Progenitor cell of endocrine pancreas (in vitro differentiated cells): ENCODE measurements around the gene INSIG2. TPM values are rescaled to one million over a fixed set of nuclear protein-coding genes. Genes with fewer than 3 reads are reported as not detected.

ENCODE experiments used
- DNase-seq: peaks from one replicate; pipeline ENCODE4 v3.0.0; 2021; ENCODE audit warnings: low spot score; ENCODE audit not compliant: unreplicated experiment
- H3K27ac Mint-ChIP-seq: 2 replicates; pipeline ENCODE4 v1.8.0; 2021; ENCODE audit warnings: mild to moderate bottlenecking, moderate library complexity, mixed read lengths
- H3K27me3 Mint-ChIP-seq: 2 replicates; pipeline ENCODE4 v1.8.0; 2021; ENCODE audit warnings: mixed read lengths
- H3K36me3 Mint-ChIP-seq: 2 replicates; pipeline ENCODE4 v1.8.0; 2022; ENCODE audit warnings: mixed read lengths; ENCODE audit not compliant: insufficient read depth
- H3K4me1 Mint-ChIP-seq: 2 replicates; pipeline ENCODE4 v1.8.0; 2021; ENCODE audit warnings: low read depth, mixed read lengths
- H3K4me3 Mint-ChIP-seq: 2 replicates; pipeline ENCODE4 v1.8.0; 2021; ENCODE audit warnings: low read depth, mild to moderate bottlenecking, moderate library complexity, mixed read lengths
- H3K9me3 Mint-ChIP-seq: 2 replicates; pipeline ENCODE4 v1.8.0; 2021; ENCODE audit warnings: low read depth, mixed read lengths
- total RNA-seq: library from RNA; stranded (reverse); gene quantifications from 2 replicates; pipeline ENCODE4 v1.2.1, GENCODE V29; 2021
- TF ChIP-seq, protein P1 (sequence below): fragments of 200-600 bp; sonication (generic); IDR thresholded peaks from one replicate; pipeline ENCODE4 v1.5.0; 2021; ENCODE audit warnings: antibody characterized with exemption, mild to moderate bottlenecking; ENCODE audit not compliant: unreplicated experiment

INSIG2 gene
- total RNA-seq, 1 donor from 2014 or later, result 34.3 TPM

DNA sequence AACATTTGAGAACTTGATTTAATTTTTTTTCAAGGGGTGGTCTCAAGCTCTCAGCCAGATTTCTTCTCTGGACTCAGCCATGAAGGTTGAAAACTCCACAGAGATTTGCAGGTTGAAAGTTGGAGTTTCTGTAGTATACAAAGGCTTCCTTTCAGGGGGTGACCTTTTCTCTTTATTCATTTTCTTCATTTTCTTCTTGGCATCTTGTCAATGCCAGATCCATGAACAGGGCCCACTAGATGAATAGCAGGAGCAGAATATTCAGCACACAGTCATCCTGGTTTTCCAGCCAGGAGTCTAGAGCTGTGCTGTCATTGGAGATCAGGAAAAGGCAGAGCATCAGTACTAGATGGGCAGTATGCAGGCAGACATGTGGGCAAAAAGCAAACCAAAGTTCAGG lies 62.0 kb downstream of the INSIG2 start:
- Mint-ChIP-seq H3K4me3 (no peak overlapping the region), H3K4me1 (peaks cover 2% of the 10 kb centered on the region), H3K27me3 (no peaks in the 10 kb centered on the region), H3K27ac (no peak overlapping the region), H3K36me3 (no peaks in the 10 kb centered on the region), H3K9me3 (no peaks in the 10 kb centered on the region)
- TF ChIP-seq, protein P1, sequence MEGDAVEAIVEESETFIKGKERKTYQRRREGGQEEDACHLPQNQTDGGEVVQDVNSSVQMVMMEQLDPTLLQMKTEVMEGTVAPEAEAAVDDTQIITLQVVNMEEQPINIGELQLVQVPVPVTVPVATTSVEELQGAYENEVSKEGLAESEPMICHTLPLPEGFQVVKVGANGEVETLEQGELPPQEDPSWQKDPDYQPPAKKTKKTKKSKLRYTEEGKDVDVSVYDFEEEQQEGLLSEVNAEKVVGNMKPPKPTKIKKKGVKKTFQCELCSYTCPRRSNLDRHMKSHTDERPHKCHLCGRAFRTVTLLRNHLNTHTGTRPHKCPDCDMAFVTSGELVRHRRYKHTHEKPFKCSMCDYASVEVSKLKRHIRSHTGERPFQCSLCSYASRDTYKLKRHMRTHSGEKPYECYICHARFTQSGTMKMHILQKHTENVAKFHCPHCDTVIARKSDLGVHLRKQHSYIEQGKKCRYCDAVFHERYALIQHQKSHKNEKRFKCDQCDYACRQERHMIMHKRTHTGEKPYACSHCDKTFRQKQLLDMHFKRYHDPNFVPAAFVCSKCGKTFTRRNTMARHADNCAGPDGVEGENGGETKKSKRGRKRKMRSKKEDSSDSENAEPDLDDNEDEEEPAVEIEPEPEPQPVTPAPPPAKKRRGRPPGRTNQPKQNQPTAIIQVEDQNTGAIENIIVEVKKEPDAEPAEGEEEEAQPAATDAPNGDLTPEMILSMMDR, result no peak
- DNase-seq, result no peak

DNA sequence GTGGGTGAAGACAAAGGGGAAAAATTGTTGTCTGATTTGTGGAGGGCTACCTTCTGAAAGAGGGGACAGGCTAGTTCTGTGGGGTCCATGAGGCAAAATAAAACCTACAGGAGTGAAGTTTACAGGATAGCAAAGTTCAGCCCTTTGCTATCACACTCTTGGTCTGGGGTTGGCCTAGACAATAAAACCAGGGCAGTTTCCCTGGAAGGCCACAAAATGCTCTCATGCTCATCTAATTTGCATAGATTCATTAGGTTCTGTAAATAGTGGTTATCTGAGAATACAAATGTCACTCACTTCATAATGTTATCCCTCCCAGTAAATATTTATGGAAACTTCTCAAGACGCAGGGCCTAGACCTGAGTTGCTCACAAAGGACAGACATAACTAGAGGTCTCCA lies 63.6 kb downstream of the INSIG2 start:
- Mint-ChIP-seq H3K9me3 (peaks cover 7% of the 10 kb centered on the region), H3K27me3 (no peaks in the 10 kb centered on the region), H3K27ac (no peak overlapping the region), H3K4me3 (no peak overlapping the region), H3K4me1 (peaks cover 2% of the 10 kb centered on the region), H3K36me3 (no peaks in the 10 kb centered on the region)
- no peak for DNase-seq
- TF ChIP-seq, protein P1, result no peak

DNA sequence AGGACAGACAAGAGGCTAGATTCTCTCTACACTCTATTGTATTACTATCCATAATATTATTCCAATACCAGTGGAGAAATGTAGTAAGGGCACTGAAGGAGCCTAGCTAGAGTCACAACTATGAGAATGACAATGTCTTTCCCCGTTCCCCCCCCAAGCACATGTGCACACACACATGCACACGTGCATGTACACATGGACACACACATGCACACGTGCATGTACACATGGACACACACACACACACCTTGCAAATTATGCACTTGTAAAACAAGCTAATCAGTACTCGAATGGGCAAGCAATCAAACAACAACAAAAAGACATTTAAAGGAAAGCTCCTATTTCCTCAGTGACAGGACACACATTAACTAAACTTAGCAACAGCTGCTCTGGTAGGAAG lies 65.2 kb downstream of the INSIG2 start:
- H3K4me1 Mint-ChIP-seq, result peaks cover 2% of the 10 kb centered on the region

DNA sequence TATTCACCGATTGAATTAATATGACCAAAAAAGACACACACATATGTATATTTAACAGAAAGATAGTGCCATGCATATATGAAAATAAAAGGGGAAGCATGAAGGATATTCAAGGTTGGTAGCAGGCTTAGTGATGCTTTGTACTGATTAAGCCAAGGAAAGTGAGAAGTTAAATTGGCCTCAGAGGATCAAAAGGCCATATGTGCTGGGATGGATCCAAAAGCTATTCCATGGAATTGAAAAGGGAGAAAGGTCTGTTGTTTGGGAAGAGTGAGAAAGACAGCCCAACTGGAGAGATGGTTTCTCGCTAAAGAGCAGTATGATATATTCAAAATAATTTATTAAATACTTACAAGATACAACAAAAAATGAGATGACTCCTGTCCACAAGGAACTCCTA lies 65.9 kb downstream of the INSIG2 start:
- H3K4me3 Mint-ChIP-seq, result no peak overlapping the region
- DNase-seq, result no peak
- H3K36me3 Mint-ChIP-seq, result no peaks in the 10 kb centered on the region
- no peaks in the 10 kb centered on the region for H3K27me3 Mint-ChIP-seq
- H3K4me1 Mint-ChIP-seq, result peaks cover 2% of the 10 kb centered on the region
- H3K9me3 Mint-ChIP-seq, result peaks cover 10% of the 10 kb centered on the region
- no peak overlapping the region for H3K27ac Mint-ChIP-seq
- TF ChIP-seq, protein P1, result no peak

More for the DNA sequence above, 65.2 kb downstream of the INSIG2 start:
- H3K9me3 Mint-ChIP-seq, result peaks cover 7% of the 10 kb centered on the region
- H3K36me3 Mint-ChIP-seq, result no peaks in the 10 kb centered on the region
- no peak overlapping the region for H3K27ac Mint-ChIP-seq
- no peak for DNase-seq
- no peaks in the 10 kb centered on the region for H3K27me3 Mint-ChIP-seq
- H3K4me3 Mint-ChIP-seq, result no peak overlapping the region
- TF ChIP-seq, protein P1, result no peak

Other genes starting within 250 kb of the INSIG2 start
- 63.4 and 67.4 TPM in 2 replicates for gene CCDC93, start 74.4 kb upstream of the INSIG2 start, total RNA-seq